Measurements from ENCODE around the gene CYB561D1. TPM values are rescaled to one million over a fixed set of nuclear protein-coding genes. Genes with fewer than 3 reads are reported as not detected.

CYB561D1 gene
- total and polyA plus RNA-seq, 9 of the 15 experiments (the other 6 are each of a cell fraction or from before 2014, with no cell fraction given), result 0.71 to 7.2 (median 3.5) TPM

DNA sequence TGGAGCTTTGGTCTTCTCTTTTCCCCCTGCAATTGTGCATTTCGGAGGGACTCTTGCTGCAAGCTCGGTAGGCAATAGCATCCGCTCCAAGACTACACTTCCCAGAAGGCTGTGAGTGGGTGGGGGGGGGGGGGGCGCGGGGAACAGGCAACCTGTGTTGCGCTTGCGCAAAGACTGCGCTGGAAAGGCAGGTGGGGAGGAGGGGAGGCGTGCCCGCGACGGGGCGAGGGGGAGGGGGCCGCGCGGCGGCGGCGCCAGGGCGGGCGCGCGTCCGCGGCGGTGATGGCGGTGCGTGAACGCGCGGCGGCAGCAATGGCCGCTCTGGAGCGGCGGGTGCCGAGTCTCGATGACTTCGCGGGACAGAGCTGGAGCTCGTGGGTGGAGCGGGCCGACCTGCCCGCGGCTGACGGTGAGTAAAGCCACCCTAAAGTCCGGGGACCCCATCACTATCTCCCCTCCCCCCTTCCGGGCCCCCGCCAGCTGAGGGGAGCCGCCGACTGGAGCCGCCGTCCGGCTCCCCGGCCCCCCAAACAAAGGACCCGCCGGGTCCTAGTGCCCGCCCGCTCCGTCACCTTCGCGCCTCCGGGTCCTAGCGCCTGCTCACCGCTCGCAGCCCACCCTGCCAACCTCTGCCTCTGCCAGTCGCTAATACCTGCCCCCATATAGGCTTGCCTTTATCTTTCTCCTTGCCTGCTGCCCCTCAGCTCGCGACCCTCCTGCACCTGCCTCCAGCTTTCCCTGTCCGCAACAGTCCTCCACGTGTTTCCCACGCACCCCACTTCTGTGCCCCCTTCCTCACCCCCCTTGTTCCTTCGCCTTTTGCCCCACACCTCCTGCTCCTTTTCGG, 10.0 kb upstream of the CYB561D1 start, which contains the start of gene ATXN7L2 (continued):
- TF ChIP-seq, protein P1, sequence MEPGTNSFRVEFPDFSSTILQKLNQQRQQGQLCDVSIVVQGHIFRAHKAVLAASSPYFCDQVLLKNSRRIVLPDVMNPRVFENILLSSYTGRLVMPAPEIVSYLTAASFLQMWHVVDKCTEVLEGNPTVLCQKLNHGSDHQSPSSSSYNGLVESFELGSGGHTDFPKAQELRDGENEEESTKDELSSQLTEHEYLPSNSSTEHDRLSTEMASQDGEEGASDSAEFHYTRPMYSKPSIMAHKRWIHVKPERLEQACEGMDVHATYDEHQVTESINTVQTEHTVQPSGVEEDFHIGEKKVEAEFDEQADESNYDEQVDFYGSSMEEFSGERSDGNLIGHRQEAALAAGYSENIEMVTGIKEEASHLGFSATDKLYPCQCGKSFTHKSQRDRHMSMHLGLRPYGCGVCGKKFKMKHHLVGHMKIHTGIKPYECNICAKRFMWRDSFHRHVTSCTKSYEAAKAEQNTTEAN (CRISPR knock-in tag; IDR thresholded peaks at IDR 0.05), result peak; percentile 24; the same call in 1 of the 2 replicates
- 0 out of 2 replicates have a peak, but pooled peaks have one; percentile 33 for TF ChIP-seq ZNF3 (CRISPR knock-in tag; IDR thresholded peaks at IDR 0.05)
- peak; percentile 66 for TF ChIP-seq RBM25 (IDR thresholded peaks at IDR 0.05; ENCODE audit: low read depth, low read length, severe bottlenecking)
- peak; percentile 78 for TF ChIP-seq POLR2B (IDR thresholded peaks at IDR 0.05; ENCODE audit: low read depth, partially characterized antibody)
- no peak for TF ChIP-seq RNF219 (CRISPR knock-in tag; IDR thresholded peaks at IDR 0.05)
- no peak; the same call in 1 of the 2 replicates for TF ChIP-seq ILF3 (IDR thresholded peaks at IDR 0.05; ENCODE audit: borderline replicate concordance)
- no peak for TF ChIP-seq FUS (optimal IDR thresholded peaks at IDR 0.05; ENCODE audit: low read depth, low read length)
- peak; percentile 22; the same call in 1 of the 2 replicates for TF ChIP-seq CBFA2T3 (IDR thresholded peaks at IDR 0.05)
- TF ChIP-seq ZBTB12 (CRISPR knock-in tag; IDR thresholded peaks at IDR 0.05), result peak; percentile 29; the same call in 1 of the 2 replicates
- TF ChIP-seq, protein P2, sequence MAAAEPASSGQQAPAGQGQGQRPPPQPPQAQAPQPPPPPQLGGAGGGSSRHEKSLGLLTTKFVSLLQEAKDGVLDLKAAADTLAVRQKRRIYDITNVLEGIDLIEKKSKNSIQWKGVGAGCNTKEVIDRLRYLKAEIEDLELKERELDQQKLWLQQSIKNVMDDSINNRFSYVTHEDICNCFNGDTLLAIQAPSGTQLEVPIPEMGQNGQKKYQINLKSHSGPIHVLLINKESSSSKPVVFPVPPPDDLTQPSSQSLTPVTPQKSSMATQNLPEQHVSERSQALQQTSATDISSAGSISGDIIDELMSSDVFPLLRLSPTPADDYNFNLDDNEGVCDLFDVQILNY (CRISPR knock-in tag; IDR thresholded peaks at IDR 0.05), result 0 out of 2 replicates have a peak, but pooled peaks have one; percentile 39
- peak; percentile 81 for TF ChIP-seq GTF2A2 (tag; IDR thresholded peaks at IDR 0.05)
- TF ChIP-seq, protein P3, sequence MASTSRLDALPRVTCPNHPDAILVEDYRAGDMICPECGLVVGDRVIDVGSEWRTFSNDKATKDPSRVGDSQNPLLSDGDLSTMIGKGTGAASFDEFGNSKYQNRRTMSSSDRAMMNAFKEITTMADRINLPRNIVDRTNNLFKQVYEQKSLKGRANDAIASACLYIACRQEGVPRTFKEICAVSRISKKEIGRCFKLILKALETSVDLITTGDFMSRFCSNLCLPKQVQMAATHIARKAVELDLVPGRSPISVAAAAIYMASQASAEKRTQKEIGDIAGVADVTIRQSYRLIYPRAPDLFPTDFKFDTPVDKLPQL (IDR thresholded peaks at IDR 0.05; ENCODE audit: extremely low read depth, insufficient read length), result no peak
- peak; percentile 83 for TF ChIP-seq MTA3 (IDR thresholded peaks at IDR 0.05; ENCODE audit: borderline replicate concordance)
- TF ChIP-seq, protein P4, sequence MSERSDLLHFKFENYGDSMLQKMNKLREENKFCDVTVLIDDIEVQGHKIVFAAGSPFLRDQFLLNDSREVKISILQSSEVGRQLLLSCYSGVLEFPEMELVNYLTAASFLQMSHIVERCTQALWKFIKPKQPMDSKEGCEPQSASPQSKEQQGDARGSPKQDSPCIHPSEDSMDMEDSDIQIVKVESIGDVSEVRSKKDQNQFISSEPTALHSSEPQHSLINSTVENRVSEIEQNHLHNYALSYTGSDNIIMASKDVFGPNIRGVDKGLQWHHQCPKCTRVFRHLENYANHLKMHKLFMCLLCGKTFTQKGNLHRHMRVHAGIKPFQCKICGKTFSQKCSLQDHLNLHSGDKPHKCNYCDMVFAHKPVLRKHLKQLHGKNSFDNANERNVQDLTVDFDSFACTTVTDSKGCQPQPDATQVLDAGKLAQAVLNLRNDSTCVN (CRISPR knock-in tag; IDR thresholded peaks at IDR 0.05), result peak; percentile 89; the same call in 1 of the 2 replicates
- TF ChIP-seq ZNF431 (CRISPR knock-in tag; IDR thresholded peaks at IDR 0.05), result peak; percentile 54
- TF ChIP-seq SP1 (CRISPR knock-in tag; IDR thresholded peaks at IDR 0.05), result peak; percentile 85
- no peak for TF ChIP-seq KAT7 (CRISPR knock-in tag; IDR thresholded peaks at IDR 0.05; ENCODE audit: borderline replicate concordance)
- TF ChIP-seq NR2C1 (IDR thresholded peaks at IDR 0.05), result no peak
- peak; percentile 46; the same call in 1 of the 2 replicates for TF ChIP-seq NR2C1 (tag; IDR thresholded peaks at IDR 0.05)

Measured in K562 (cell line).